ENCODE measurements around the gene PDZRN4.
"Not testable (repeated sequence)": the region's sequence is repeated elsewhere in the genome, so short reads cannot be mapped to it uniquely, and the experiment has no call there.

PDZRN4 gene

GRCh38 chr12:41304526-41304925, 116.4 kb downstream of the PDZRN4 start:
- Histone ChIP-seq H3K27ac (replicated peaks) (no peak overlapping the region), H3K27me3 (ENCODE audit: insufficient read depth, poor library complexity, severe bottlenecking) (no peaks in the 10 kb centered on the region), H3K4me3 (replicated peaks; ENCODE audit: insufficient read depth, low read length) (no peak overlapping the region)
- no peak for DNase-seq (ENCODE audit: low read depth in 1 of 2, low spot score in 1 of 2)
- TF ChIP-seq CTCF (IDR thresholded peaks at IDR 0.05; ENCODE audit: insufficient read depth, low read length), result no peak
- TF ChIP-seq SPI1 (IDR thresholded peaks at IDR 0.05; ENCODE audit: borderline replicate concordance, low read depth), result no peak
- no peak for TF ChIP-seq GABPA (IDR thresholded peaks at IDR 0.05; ENCODE audit: low read depth)
- TF ChIP-seq REST (IDR thresholded peaks at IDR 0.05; ENCODE audit: insufficient replicate concordance, low read depth), result no peak
- no peak for TF ChIP-seq POLR2AphosphoS5 (IDR thresholded peaks at IDR 0.05; ENCODE audit: low read depth)

GRCh38 chr12:41310367-41310766, 122.2 kb downstream of the PDZRN4 start:
- no peak overlapping the region for H3K27ac ChIP-seq (replicated peaks)
- no peak overlapping the region for H3K4me3 ChIP-seq (replicated peaks; ENCODE audit: insufficient read depth, low read length)
- DNase-seq (ENCODE audit: low read depth in 1 of 2, low spot score in 1 of 2), result no peak
- H3K27me3 ChIP-seq (ENCODE audit: insufficient read depth, poor library complexity, severe bottlenecking), result no peaks in the 10 kb centered on the region
- TF ChIP-seq POLR2AphosphoS5 (IDR thresholded peaks at IDR 0.05; ENCODE audit: low read depth) (no peak), CTCF (IDR thresholded peaks at IDR 0.05; ENCODE audit: insufficient read depth, low read length) (no peak)

- TF ChIP-seq CTCF (IDR thresholded peaks at IDR 0.05; ENCODE audit: insufficient read depth, low read length), result no peak
- no peak for TF ChIP-seq GABPA (IDR thresholded peaks at IDR 0.05; ENCODE audit: low read depth)
- no peak for TF ChIP-seq SPI1 (IDR thresholded peaks at IDR 0.05; ENCODE audit: borderline replicate concordance, low read depth)
- TF ChIP-seq REST (IDR thresholded peaks at IDR 0.05; ENCODE audit: insufficient replicate concordance, low read depth), result no peak
- no peak for TF ChIP-seq POLR2AphosphoS5 (IDR thresholded peaks at IDR 0.05; ENCODE audit: low read depth)
- Histone ChIP-seq H3K27ac (replicated peaks) (no peak overlapping the region), H3K27me3 (ENCODE audit: insufficient read depth, poor library complexity, severe bottlenecking) (no peaks in the 10 kb centered on the region), H3K4me3 (replicated peaks; ENCODE audit: insufficient read depth, low read length) (no peak overlapping the region)
- DNase-seq (ENCODE audit: low read depth in 1 of 2, low spot score in 1 of 2), result no peak
Measured at GRCh38 chr12:41311883-41312282, 123.8 kb downstream of the PDZRN4 start.

- H3K27ac ChIP-seq (replicated peaks); DNase-seq (ENCODE audit: low read depth in 1 of 2, low spot score in 1 of 2); H3K27me3 ChIP-seq (ENCODE audit: insufficient read depth, poor library complexity, severe bottlenecking); H3K4me3 ChIP-seq (replicated peaks; ENCODE audit: insufficient read depth, low read length): not testable (repeated sequence)
Measured at GRCh38 chr12:41312451-41312850, 124.3 kb downstream of the PDZRN4 start.
